Measurements from ENCODE around the gene VPS13A.
"Not testable (repeated sequence)": the region's sequence is repeated elsewhere in the genome, so short reads cannot be mapped to it uniquely, and the experiment has no call there.

VPS13A gene

GRCh38 chr9:77427256-77427927, 250.1 kb downstream of the VPS13A start:
- DNase-seq: no peak

DNA sequence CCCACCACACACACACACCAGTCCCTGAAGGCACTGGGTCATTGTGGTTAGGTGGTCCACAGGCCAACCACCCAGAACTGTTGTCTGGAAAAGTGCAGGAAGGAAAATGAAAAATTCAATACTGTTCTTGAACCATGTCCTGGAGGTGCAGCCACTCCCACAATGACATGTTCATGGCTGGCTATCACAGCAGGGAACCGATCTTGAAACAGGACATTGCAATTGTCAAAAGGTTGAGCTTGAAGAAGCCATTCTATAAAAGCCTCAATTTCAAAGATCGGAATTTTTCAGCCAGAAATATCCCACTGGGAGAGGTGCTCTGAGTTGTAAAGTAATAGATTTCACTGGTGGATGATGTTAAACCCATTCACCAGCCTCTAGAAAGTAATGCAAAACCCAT, 252.6 kb downstream of the VPS13A start:
- no peak for DNase-seq

- no peak for DNase-seq
Measured at GRCh38 chr9:77432053-77432452, 254.7 kb downstream of the VPS13A start.

GRCh38 chr9:77433675-77434445, 256.5 kb downstream of the VPS13A start:
- no peak for DNase-seq

GRCh38 chr9:77435277-77435676, 257.9 kb downstream of the VPS13A start:
- DNase-seq: no peak

GRCh38 chr9:77435688-77436087, 258.4 kb downstream of the VPS13A start:
- no peak for DNase-seq

- no peak for DNase-seq
Measured at GRCh38 chr9:77438653-77439052, 261.3 kb downstream of the VPS13A start.

- DNase-seq: peak in 1 of 2 experiments; percentile 16
Measured at GRCh38 chr9:77440057-77440456, 262.7 kb downstream of the VPS13A start.

GRCh38 chr9:77441124-77441523, 263.8 kb downstream of the VPS13A start:
- DNase-seq: not testable (repeated sequence)

DNA sequence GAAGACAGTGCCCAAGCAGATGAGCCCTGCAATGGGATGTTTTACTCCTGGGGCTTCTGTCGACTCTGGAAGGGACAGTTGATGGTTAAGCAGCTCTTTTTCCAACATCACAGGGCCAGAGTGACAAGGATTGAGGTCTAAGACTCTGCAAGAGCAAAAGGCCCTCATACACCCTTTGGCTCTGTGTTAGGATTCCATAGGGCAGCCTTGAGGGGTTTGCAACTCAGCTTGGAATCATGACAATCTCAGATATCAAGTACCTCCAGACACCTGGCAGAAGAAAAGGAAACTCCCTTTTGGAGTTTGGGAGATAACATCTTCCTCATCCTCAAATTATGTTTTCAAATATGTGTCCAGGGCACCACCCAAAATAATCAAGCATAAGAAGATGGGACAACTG, 265.1 kb downstream of the VPS13A start:
- DNase-seq: no peak

- DNase-seq: no peak
Measured at GRCh38 chr9:77447646-77448045, 270.3 kb downstream of the VPS13A start.

DNA sequence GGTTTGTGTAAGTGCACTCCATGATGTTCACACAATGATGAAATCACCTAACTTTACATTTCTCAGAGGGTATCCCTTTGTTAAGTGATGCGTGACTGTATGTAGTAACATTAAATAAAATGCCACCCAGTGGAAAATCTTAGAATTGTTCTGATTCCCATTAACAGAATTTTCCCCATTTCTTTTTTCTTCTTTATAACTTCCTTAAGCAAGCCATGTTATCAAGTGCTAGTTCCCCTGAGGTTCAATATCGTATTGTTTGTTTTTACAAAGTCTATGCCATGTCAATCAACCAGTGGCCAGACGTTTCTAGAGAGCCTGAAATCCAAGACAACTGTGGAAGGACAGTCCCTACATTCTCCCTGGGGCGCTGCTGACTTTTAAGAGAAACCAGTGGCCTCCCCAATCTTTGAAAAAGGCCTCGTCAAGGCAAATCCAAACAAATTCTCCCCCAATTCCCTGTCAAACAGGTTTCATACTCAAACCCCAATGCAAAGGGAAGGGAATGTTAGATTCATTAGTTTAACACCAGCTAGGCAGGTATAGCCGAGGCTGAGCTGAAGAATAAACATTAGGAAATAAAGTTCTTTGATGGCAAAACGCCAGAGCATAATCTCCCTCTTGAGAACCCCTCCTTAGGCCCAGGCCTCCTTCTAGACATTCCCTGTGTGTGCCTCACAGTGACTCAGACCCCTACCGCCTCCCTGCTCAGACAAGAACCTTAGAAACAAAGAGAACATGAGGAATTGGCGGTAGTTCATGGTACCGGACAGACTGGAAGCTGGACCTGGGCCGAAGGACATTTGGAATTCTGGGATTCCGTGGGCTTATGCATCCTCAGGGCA, 272.1 kb downstream of the VPS13A start:
- DNase-seq: no peak

- DNase-seq: no peak
Measured at GRCh38 chr9:77450085-77450475, 272.7 kb downstream of the VPS13A start.

DNA sequence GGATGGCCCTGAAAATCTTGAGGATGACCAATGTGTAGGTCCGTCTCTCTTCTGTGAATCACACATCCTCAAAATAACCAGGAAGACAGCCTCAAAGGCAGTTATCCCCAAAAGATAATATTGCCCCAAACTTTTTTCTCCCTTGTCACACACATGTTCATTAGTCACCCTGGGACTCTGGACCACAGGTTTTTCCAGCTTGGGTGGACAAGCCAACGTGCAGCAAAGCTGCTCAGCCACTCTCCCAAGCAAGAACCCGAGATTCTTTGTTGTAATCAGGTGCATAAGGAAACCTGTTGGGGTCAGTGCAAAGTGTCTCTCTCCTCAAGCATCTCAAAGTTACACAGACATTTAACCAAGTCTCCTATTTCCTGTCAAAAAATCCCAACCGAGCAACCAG, 274.2 kb downstream of the VPS13A start:
- DNase-seq: no peak

GRCh38 chr9:77453825-77454647, 276.7 kb downstream of the VPS13A start:
- no peak for DNase-seq

- no peak for DNase-seq
Measured at GRCh38 chr9:77454663-77455062, 277.3 kb downstream of the VPS13A start.

- no peak for DNase-seq
Measured at GRCh38 chr9:77455312-77455927, 278.1 kb downstream of the VPS13A start.

DNA sequence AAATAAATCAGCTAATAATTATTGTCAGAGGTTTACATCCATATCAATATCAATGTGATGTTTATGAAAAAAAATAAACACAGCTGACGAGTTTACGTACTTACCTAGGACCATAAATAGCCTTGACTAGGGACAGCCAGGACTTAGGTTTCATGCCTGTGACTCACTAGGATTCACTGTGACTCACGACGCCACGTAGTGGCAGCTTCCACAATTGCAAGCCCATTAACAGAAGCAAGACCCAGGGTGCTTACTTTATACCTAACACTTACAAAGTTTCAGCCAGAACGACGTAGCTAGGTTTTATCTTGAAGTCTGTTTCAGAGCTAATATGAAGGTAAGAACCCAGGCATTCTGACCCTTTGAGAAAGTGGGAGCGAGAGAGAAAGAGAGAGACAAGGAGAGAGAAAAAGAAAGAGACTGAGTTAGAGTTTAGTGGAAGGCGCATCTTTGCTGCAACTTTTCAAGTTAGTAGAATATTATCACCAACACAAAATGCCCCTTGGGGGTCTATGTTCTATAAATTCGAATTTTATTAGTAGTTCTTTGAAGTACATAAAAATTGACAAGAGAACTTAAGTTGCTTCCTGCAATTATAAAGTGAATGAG, 279.6 kb downstream of the VPS13A start:
- no peak for DNase-seq

GRCh38 chr9:77457916-77458592, 280.7 kb downstream of the VPS13A start:
- no peak for DNase-seq

- DNase-seq: no peak
Measured at GRCh38 chr9:77460938-77461337, 283.6 kb downstream of the VPS13A start.

DNA sequence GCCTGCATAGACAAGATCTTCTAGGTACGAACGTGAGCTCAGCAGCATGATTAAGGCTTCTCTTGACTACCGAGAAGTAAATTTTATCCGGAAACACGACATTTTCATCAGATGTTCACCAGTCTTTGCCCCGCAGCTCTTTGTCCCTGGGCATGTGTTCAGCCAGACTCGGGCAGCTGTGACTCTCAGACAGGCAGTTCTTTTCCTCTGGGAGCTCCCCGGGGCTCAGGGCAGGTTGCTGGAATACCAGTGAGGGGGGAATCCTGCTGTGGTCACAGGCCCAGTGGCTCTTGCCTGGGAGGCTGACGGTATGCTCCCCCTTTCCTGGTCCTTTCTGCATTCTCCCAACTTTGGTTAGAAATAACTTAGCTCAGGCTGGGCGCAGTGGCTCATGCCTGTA, 284.7 kb downstream of the VPS13A start:
- no peak for DNase-seq
